Transverse colon (tissue), 4 donors: ENCODE measurements around the gene GALNT18.

ENCODE experiments used
- EP300 ChIP-seq: sonication (generic); formaldehyde crosslinking; IDR thresholded peaks from one replicate; pipeline ENCODE4 v1.6.1; 2017; ENCODE audit warnings: antibody characterized with exemption, low read depth
- POLR2A ChIP-seq: fragments of 450-650 bp; IDR thresholded peaks from one replicate; pipeline ENCODE4 v1.6.1; 2016; ENCODE audit warnings: antibody characterized with exemption, mild to moderate bottlenecking, moderate library complexity
- POLR2AphosphoS5 ChIP-seq, 3 donors: sonication (generic); formaldehyde crosslinking; IDR thresholded peaks; one replicate each; pipeline ENCODE4 v1.6.1; 2016; ENCODE audit warnings: antibody characterized with exemption in 3 of 3
- TF ChIP-seq, protein P1 (sequence below), 5 experiments: fragments of 200-600 bp in 3 of 5; fragments of 450-650 bp in 2 of 5; sonication (generic) in 3 of 5; IDR thresholded peaks; 1 replicate in 2 of 5; 2 replicates in 3 of 5; pipeline ENCODE4 v1.5.1; 2016 to 2017; ENCODE audit warnings: antibody characterized with exemption in 5 of 5, inconsistent platforms in 3 of 5, mild to moderate bottlenecking in 2 of 5, moderate library complexity in 1 of 5

DNA sequence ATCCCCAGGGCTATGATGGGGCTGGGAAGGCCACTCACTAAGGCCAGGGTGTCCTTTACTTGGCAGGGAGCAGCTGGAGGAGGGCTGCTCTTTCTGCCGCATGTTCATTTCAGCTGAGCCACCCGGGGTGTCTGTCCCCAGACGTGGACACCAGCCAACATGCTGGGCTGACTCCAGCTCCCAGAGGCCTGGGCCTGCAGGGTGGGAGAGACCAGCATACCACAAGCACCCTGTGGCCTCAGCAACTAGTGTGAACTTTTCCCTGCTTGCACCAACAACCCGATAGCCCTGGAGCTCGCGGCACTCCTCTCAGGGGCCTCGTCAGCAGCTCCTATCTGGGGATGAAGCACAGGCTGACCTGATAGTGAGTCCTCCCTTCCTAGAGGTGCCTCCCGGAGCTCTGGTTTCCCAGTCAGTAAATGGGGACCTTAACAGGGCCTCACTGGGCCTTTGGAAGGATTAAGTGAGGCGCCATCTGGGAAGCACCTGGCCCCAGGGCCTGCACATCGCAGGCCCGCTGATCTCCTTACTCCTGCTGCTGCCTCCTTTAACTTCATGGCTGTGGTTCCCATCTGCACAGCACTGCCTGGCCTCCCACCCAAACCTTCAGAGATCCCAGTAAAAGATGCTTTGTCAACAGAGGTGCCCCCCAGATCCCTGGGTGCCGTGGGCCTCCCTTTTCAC, 83.4 kb downstream of the GALNT18 start:
- TF ChIP-seq, protein P1, sequence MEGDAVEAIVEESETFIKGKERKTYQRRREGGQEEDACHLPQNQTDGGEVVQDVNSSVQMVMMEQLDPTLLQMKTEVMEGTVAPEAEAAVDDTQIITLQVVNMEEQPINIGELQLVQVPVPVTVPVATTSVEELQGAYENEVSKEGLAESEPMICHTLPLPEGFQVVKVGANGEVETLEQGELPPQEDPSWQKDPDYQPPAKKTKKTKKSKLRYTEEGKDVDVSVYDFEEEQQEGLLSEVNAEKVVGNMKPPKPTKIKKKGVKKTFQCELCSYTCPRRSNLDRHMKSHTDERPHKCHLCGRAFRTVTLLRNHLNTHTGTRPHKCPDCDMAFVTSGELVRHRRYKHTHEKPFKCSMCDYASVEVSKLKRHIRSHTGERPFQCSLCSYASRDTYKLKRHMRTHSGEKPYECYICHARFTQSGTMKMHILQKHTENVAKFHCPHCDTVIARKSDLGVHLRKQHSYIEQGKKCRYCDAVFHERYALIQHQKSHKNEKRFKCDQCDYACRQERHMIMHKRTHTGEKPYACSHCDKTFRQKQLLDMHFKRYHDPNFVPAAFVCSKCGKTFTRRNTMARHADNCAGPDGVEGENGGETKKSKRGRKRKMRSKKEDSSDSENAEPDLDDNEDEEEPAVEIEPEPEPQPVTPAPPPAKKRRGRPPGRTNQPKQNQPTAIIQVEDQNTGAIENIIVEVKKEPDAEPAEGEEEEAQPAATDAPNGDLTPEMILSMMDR (IDR thresholded peaks at IDR 0.05): no peak
- TF ChIP-seq POLR2A (no peak), EP300 (no peak), POLR2AphosphoS5 (IDR thresholded peaks at IDR 0.05) (no peak)
